Activated naive CD4-positive, alpha-beta T cell treated with anti-CD3 and anti-CD28 coated beads, Interleukin-2, amount 50 U/mL, for 72 hours (primary cell): ENCODE data around the gene GPR153. TPM values are rescaled to one million over a fixed set of nuclear protein-coding genes. Genes with fewer than 3 reads are reported as not detected.

ENCODE experiments used
- ATAC-seq, 2 donors: fragments of 150-1000 bp; cut with Tn5 transposase; 2 replicates each; pipeline ENCODE4 v1.10.0; 2021; ENCODE audit warnings: mild to moderate bottlenecking in 2 of 2, moderate library complexity in 2 of 2
- DNase-seq, 2 donors: peaks; one replicate each; pipeline ENCODE4 v3.0.0; 2021 to 2022; ENCODE audit warnings: low spot score in 2 of 2
- H3K27ac Mint-ChIP-seq, 2 donors: one replicate each; pipeline ENCODE4 v1.8.0; 2022; ENCODE audit warnings: mild to moderate bottlenecking in 2 of 2, mixed read lengths in 2 of 2
- H3K36me3 Mint-ChIP-seq, 2 donors: one replicate each; pipeline ENCODE4 v1.8.0; 2022; ENCODE audit warnings: mixed read lengths in 2 of 2
- H3K9me3 Mint-ChIP-seq, 2 donors: one replicate each; pipeline ENCODE4 v1.8.0; 2022; ENCODE audit warnings: mixed read lengths in 2 of 2
- total RNA-seq, 2 donors: library from RNA; stranded (reverse); gene quantifications; one replicate each; pipeline ENCODE4 v1.2.3, GENCODE V29; 2022

The GPR153 gene
- total RNA-seq, 2 donors from 2014 or later: 0.31 to 0.73 TPM

- no peaks in the 10 kb centered on the region for H3K9me3 Mint-ChIP-seq
- H3K36me3 Mint-ChIP-seq: no peaks in the 10 kb centered on the region
- no peak overlapping the region for H3K27ac Mint-ChIP-seq
- ATAC-seq (no peak), DNase-seq (no peak)
These were observed 15.2 kb upstream of the GPR153 start for GRCh38 chr1:6275826-6276782.

- Mint-ChIP-seq H3K27ac (no peak overlapping the region), H3K36me3 (no peaks in the 10 kb centered on the region), H3K9me3 (no peaks in the 10 kb centered on the region)
- ATAC-seq (no peak), DNase-seq (no peak)
These were observed 13.8 kb upstream of the GPR153 start for GRCh38 chr1:6274622-6275139.

GRCh38 chr1:6274102-6274501 is 13.2 kb upstream of the GPR153 start:
- DNase-seq: no peak
- no peak for ATAC-seq
- Mint-ChIP-seq H3K9me3 (no peaks in the 10 kb centered on the region), H3K36me3 (no peaks in the 10 kb centered on the region), H3K27ac (no peak overlapping the region)

- no peak overlapping the region for H3K27ac Mint-ChIP-seq
- H3K9me3 Mint-ChIP-seq: no peaks in the 10 kb centered on the region
- DNase-seq: no peak
- no peaks in the 10 kb centered on the region for H3K36me3 Mint-ChIP-seq
- no peak for ATAC-seq
These were observed 12.5 kb upstream of the GPR153 start for GRCh38 chr1:6273380-6273891.

GRCh38 chr1:6272868-6273267 is 12.0 kb upstream of the GPR153 start:
- Mint-ChIP-seq H3K9me3 (no peaks in the 10 kb centered on the region), H3K27ac (peak overlapping the region in 1 of 2 donors; percentile 19), H3K36me3 (no peaks in the 10 kb centered on the region)
- DNase-seq: no peak
- ATAC-seq: no peak

- H3K9me3 Mint-ChIP-seq: no peaks in the 10 kb centered on the region
- H3K27ac Mint-ChIP-seq: peak overlapping the region in 1 of 2 donors; percentile 19
- H3K36me3 Mint-ChIP-seq: no peaks in the 10 kb centered on the region
- DNase-seq (no peak), ATAC-seq (no peak)
These were observed 11.6 kb upstream of the GPR153 start for GRCh38 chr1:6272452-6272851.

GRCh38 chr1:6271554-6271953 is 10.7 kb upstream of the GPR153 start:
- no peak for ATAC-seq
- Mint-ChIP-seq H3K27ac (peak overlapping the region in 1 of 2 donors; percentile 44), H3K36me3 (no peaks in the 10 kb centered on the region), H3K9me3 (no peaks in the 10 kb centered on the region)
- DNase-seq: no peak

GRCh38 chr1:6271006-6271405 is 10.1 kb upstream of the GPR153 start:
- no peaks in the 10 kb centered on the region for H3K9me3 Mint-ChIP-seq
- ATAC-seq: no peak
- no peaks in the 10 kb centered on the region for H3K36me3 Mint-ChIP-seq
- no peak for DNase-seq
- H3K27ac Mint-ChIP-seq: no peak overlapping the region

- ATAC-seq: no peak
- H3K9me3 Mint-ChIP-seq: no peaks in the 10 kb centered on the region
- no peaks in the 10 kb centered on the region for H3K36me3 Mint-ChIP-seq
- no peak for DNase-seq
- no peak overlapping the region for H3K27ac Mint-ChIP-seq
These were observed 9.5 kb upstream of the GPR153 start for GRCh38 chr1:6270401-6270800.

GRCh38 chr1:6269720-6270400 is 9.0 kb upstream of the GPR153 start:
- H3K36me3 Mint-ChIP-seq: no peaks in the 10 kb centered on the region
- DNase-seq: no peak
- no peak overlapping the region for H3K27ac Mint-ChIP-seq
- ATAC-seq: no peak
- H3K9me3 Mint-ChIP-seq: no peaks in the 10 kb centered on the region

- H3K27ac Mint-ChIP-seq: no peak overlapping the region
- ATAC-seq (no peak), DNase-seq (no peak)
- no peaks in the 10 kb centered on the region for H3K36me3 Mint-ChIP-seq
- H3K9me3 Mint-ChIP-seq: no peaks in the 10 kb centered on the region
These were observed 8.4 kb upstream of the GPR153 start for GRCh38 chr1:6269296-6269695.

GRCh38 chr1:6268415-6268814 is 7.5 kb upstream of the GPR153 start:
- H3K36me3 Mint-ChIP-seq: no peaks in the 10 kb centered on the region

GRCh38 chr1:6267686-6268322 is 6.9 kb upstream of the GPR153 start:
- H3K36me3 Mint-ChIP-seq: no peaks in the 10 kb centered on the region
- H3K9me3 Mint-ChIP-seq: no peaks in the 10 kb centered on the region
- ATAC-seq (no peak), DNase-seq (no peak)
- peak overlapping the region in 1 of 2 donors; percentile 50 for H3K27ac Mint-ChIP-seq

More at GRCh38 chr1:6268415-6268814, 7.5 kb upstream of the GPR153 start:
- ATAC-seq: no peak
- Mint-ChIP-seq H3K9me3 (no peaks in the 10 kb centered on the region), H3K27ac (no peak overlapping the region)
- DNase-seq: no peak

GRCh38 chr1:6266641-6267040 is 5.7 kb upstream of the GPR153 start:
- no peak for ATAC-seq
- H3K27ac Mint-ChIP-seq: no peak overlapping the region
- H3K36me3 Mint-ChIP-seq: no peaks in the 10 kb centered on the region
- DNase-seq: no peak
- H3K9me3 Mint-ChIP-seq: no peaks in the 10 kb centered on the region

GRCh38 chr1:6265151-6265550 is 4.3 kb upstream of the GPR153 start:
- H3K36me3 Mint-ChIP-seq: no peaks in the 10 kb centered on the region
- no peaks in the 10 kb centered on the region for H3K9me3 Mint-ChIP-seq

GRCh38 chr1:6263716-6264115 is 2.8 kb upstream of the GPR153 start:
- Mint-ChIP-seq H3K27ac (no peak overlapping the region), H3K9me3 (no peaks in the 10 kb centered on the region), H3K36me3 (no peaks in the 10 kb centered on the region)
- ATAC-seq (no peak), DNase-seq (no peak)

More at GRCh38 chr1:6265151-6265550, 4.3 kb upstream of the GPR153 start:
- no peak overlapping the region for H3K27ac Mint-ChIP-seq
- DNase-seq: no peak
- ATAC-seq: no peak
